Measurements from ENCODE around the gene SLAMF9.

SLAMF9 gene

GRCh38 chr1:159938211-159938852, 15.7 kb downstream of the SLAMF9 start:
- TF ChIP-seq GATA2 (IDR thresholded peaks at IDR 0.05; ENCODE audit: low read depth, low read length) = no peak
- TF ChIP-seq GATA3 (IDR thresholded peaks at IDR 0.05; ENCODE audit: low read depth, low read length) = no peak

GRCh38 chr1:159937054-159937750, 16.8 kb downstream of the SLAMF9 start:
- TF ChIP-seq GATA3 (IDR thresholded peaks at IDR 0.05; ENCODE audit: low read depth, low read length) = no peak
- TF ChIP-seq GATA2 (IDR thresholded peaks at IDR 0.05; ENCODE audit: low read depth, low read length) = no peak

GRCh38 chr1:159936273-159936904, 17.6 kb downstream of the SLAMF9 start:
- TF ChIP-seq GATA3 (IDR thresholded peaks at IDR 0.05; ENCODE audit: low read depth, low read length) (no peak), GATA2 (IDR thresholded peaks at IDR 0.05; ENCODE audit: low read depth, low read length) (no peak)

GRCh38 chr1:159935719-159936272, 18.2 kb downstream of the SLAMF9 start:
- TF ChIP-seq GATA3 (IDR thresholded peaks at IDR 0.05; ENCODE audit: low read depth, low read length) (no peak), GATA2 (IDR thresholded peaks at IDR 0.05; ENCODE audit: low read depth, low read length) (no peak)

- TF ChIP-seq GATA2 (IDR thresholded peaks at IDR 0.05; ENCODE audit: low read depth, low read length) (no peak), GATA3 (IDR thresholded peaks at IDR 0.05; ENCODE audit: low read depth, low read length) (no peak)
Observed at GRCh38 chr1:159935305-159935704, 18.7 kb downstream of the SLAMF9 start.

- TF ChIP-seq GATA2 (IDR thresholded peaks at IDR 0.05; ENCODE audit: low read depth, low read length) (no peak), GATA3 (IDR thresholded peaks at IDR 0.05; ENCODE audit: low read depth, low read length) (no peak)
Observed at GRCh38 chr1:159934136-159935039, 19.6 kb downstream of the SLAMF9 start.

GRCh38 chr1:159933347-159933746, 20.7 kb downstream of the SLAMF9 start:
- TF ChIP-seq GATA2 (IDR thresholded peaks at IDR 0.05; ENCODE audit: low read depth, low read length) (no peak), GATA3 (IDR thresholded peaks at IDR 0.05; ENCODE audit: low read depth, low read length) (no peak)

- no peak for TF ChIP-seq GATA2 (IDR thresholded peaks at IDR 0.05; ENCODE audit: low read depth, low read length)
- no peak for TF ChIP-seq GATA3 (IDR thresholded peaks at IDR 0.05; ENCODE audit: low read depth, low read length)
Observed at GRCh38 chr1:159932296-159933285, 21.4 kb downstream of the SLAMF9 start.

- TF ChIP-seq GATA2 (IDR thresholded peaks at IDR 0.05; ENCODE audit: low read depth, low read length) = no peak
- no peak for TF ChIP-seq GATA3 (IDR thresholded peaks at IDR 0.05; ENCODE audit: low read depth, low read length)
Observed at GRCh38 chr1:159931795-159932173, 22.3 kb downstream of the SLAMF9 start.

GRCh38 chr1:159931101-159931794, 22.8 kb downstream of the SLAMF9 start:
- TF ChIP-seq GATA3 (IDR thresholded peaks at IDR 0.05; ENCODE audit: low read depth, low read length) (no peak), GATA2 (IDR thresholded peaks at IDR 0.05; ENCODE audit: low read depth, low read length) (no peak)

- TF ChIP-seq GATA3 (IDR thresholded peaks at IDR 0.05; ENCODE audit: low read depth, low read length) (no peak), GATA2 (IDR thresholded peaks at IDR 0.05; ENCODE audit: low read depth, low read length) (no peak)
Observed at GRCh38 chr1:159930634-159931033, 23.4 kb downstream of the SLAMF9 start.

GRCh38 chr1:159930216-159930615, 23.8 kb downstream of the SLAMF9 start:
- TF ChIP-seq GATA3 (IDR thresholded peaks at IDR 0.05; ENCODE audit: low read depth, low read length) (no peak), GATA2 (IDR thresholded peaks at IDR 0.05; ENCODE audit: low read depth, low read length) (no peak)
